Panc1 (cell line): ENCODE measurements around the gene DPH3. TPM values are rescaled to one million over a fixed set of nuclear protein-coding genes. Genes with fewer than 3 reads are reported as not detected.

Experiments
- ATAC-seq: fragments of 200-7000 bp; cut with Tn5 transposase; 2 replicates; pipeline ENCODE4 v1.9.1; 2020; ENCODE audit warnings: mild to moderate bottlenecking, moderate library complexity
- BruUV-seq: library from RNA; stranded (reverse); fragments of 400-500 nt; replicated peaks from 2 replicates; lab custom pipeline; 2021; lab: Mats Ljungman, UMichigan
- CTCF ChIA-PET: fragments of 300-600 bp; sonication (Branson Sonifier 250); formaldehyde crosslinking; loops from one replicate; lab custom pipeline; 2022; ENCODE audit warnings: antibody characterized with exemption; lab: Charles Lee
- POLR2A ChIA-PET: fragments of 300-600 bp; sonication (Branson Sonifier 250); formaldehyde crosslinking; loops from one replicate; lab custom pipeline; 2022; ENCODE audit warnings: antibody characterized with exemption; lab: Charles Lee
- DNase-seq: peaks from one replicate; pipeline ENCODE4 v3.0.0-alpha.2; 2010; ENCODE audit warnings: low read depth, low spot score
- H3K27ac ChIP-seq: 2 replicates; pipeline ENCODE4 v1.5.1; 2011; ENCODE audit warnings: mild to moderate bottlenecking, low read length, inconsistent platforms
- H3K27me3 ChIP-seq: fragments of 200-500 bp; sonication (Bioruptor generic); 2 replicates; pipeline ENCODE4 v1.6.0; 2014; ENCODE audit warnings: low read length, inconsistent platforms; ENCODE audit not compliant: control insufficient read depth, insufficient read depth
- H3K36me3 ChIP-seq: fragments of 200-500 bp; sonication (Bioruptor generic); 2 replicates; pipeline ENCODE4 v1.5.1; 2014; ENCODE audit warnings: inconsistent platforms, mild to moderate bottlenecking, low read length, moderate library complexity; ENCODE audit not compliant: control insufficient read depth, insufficient read depth
- H3K4me1 ChIP-seq: 2 replicates; pipeline ENCODE4 v1.5.1; 2011; ENCODE audit warnings: inconsistent platforms, mild to moderate bottlenecking, low read length, moderate library complexity; ENCODE audit not compliant: control insufficient read depth, insufficient read depth
- H3K4me3 ChIP-seq, 2 experiments: 2 replicates each; pipeline ENCODE4 v1.5.1; 2011 to 2012; ENCODE audit warnings: low read depth in 2 of 2, low read length in 2 of 2, mild to moderate bottlenecking in 2 of 2, inconsistent platforms in 1 of 2, moderate library complexity in 1 of 2
- H3K9me3 ChIP-seq: fragments of 200-500 bp; sonication (Bioruptor generic); 2 replicates; pipeline ENCODE4 v1.5.1; 2014; ENCODE audit warnings: low read depth, mild to moderate bottlenecking, inconsistent platforms, low read length, moderate library complexity; ENCODE audit not compliant: control insufficient read depth, insufficient read depth
- POLR2AphosphoS5 ChIP-seq: IDR thresholded peaks from 2 replicates; pipeline ENCODE4 v1.6.1; 2012; ENCODE audit warnings: mild to moderate bottlenecking, low read depth, low read length, moderate library complexity
- SIN3A ChIP-seq: IDR thresholded peaks from 2 replicates; pipeline ENCODE4 v1.6.1; 2012; ENCODE audit warnings: low read depth, mild to moderate bottlenecking, low read length, moderate library complexity, borderline replicate concordance; ENCODE audit not compliant: insufficient read depth
- TCF7L2 ChIP-seq: IDR thresholded peaks from 2 replicates; pipeline ENCODE4 v1.6.1; 2011; ENCODE audit warnings: mild to moderate bottlenecking, low read depth, low read length, inconsistent platforms
- in situ Hi-C: cut with HindIII; loops from 2 replicates; pipeline ENCODE4 v1.10.0; 2016; ENCODE audit warnings: low sequenced_read_pairs, low pct_unique_long_range_greater_than_20kb
- intact Hi-C: fragments of 100-400 bp; cut with micrococcal nuclease; formaldehyde crosslinking; loops from one replicate; pipeline ENCODE4 v1.10.0; 2022; ENCODE audit not compliant: unreplicated experiment
- total RNA-seq: library from RNA; stranded (reverse); gene quantifications from one replicate; pipeline ENCODE4 v1.2.1, GENCODE V29; 2021; ENCODE audit not compliant: unreplicated experiment
- TF ChIP-seq, protein P1 (sequence below): fragments of 450-650 bp; IDR thresholded peaks from 2 replicates; pipeline ENCODE4 v1.5.1; 2017; ENCODE audit warnings: mild to moderate bottlenecking
- TF ChIP-seq, protein P2 (sequence below), 2 experiments: IDR thresholded peaks; 2 replicates each; pipeline ENCODE4 v1.6.1; 2011 to 2012; ENCODE audit warnings: low read depth in 2 of 2, control low read depth in 1 of 2, low read length in 1 of 2, mild to moderate bottlenecking in 1 of 2, moderate library complexity in 1 of 2; ENCODE audit not compliant: insufficient read depth in 1 of 2

Gene DPH3
- total RNA-seq, 1 experiment from 2014 or later, result 16.5 TPM

DNA sequence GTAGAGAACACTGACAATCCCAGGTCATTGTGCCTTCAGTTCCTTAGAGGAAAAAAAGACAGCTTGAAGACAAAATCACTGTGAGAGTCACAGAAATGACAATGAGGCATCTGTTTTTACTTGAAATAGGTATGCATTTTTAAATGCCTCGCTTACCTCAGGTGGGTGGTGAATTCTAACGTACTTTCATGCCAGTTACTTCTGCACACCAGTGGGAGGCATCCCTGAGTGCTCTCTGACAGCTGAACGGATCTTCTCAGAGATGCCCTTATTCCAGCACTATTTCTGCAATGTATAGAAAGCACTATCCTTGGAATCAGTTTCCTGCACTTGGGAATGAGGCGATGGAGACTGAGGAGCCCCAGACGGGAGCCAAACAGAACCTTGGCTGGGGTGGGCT, 16.2 kb downstream of the DPH3 start:
- Histone ChIP-seq H3K9me3 (no peaks in the 10 kb centered on the region), H3K4me3 (no peak overlapping the region), H3K27ac (no peak overlapping the region), H3K36me3 (no peaks in the 10 kb centered on the region), H3K27me3 (no peaks in the 10 kb centered on the region), H3K4me1 (no peaks in the 10 kb centered on the region)
- ChIA-PET CTCF (interaction anchor here (0.6 to 0.8 kb wide), 3 partner anchors 274 to 499 kb away, joined by 5 to 7 read pairs (median 6); no protein-coding TSS in a partner anchor), POLR2A (interaction anchor here (0.6 kb wide), 2 partner anchors 95 to 376 kb away, joined by 7 read pairs; no protein-coding TSS in a partner anchor)
- no peak for ATAC-seq
- intact Hi-C loops (loop anchor here (5.0 to 10.0 kb wide), 2 partner anchors 64 to 181 kb away; no protein-coding TSS in a partner anchor), in situ Hi-C loops (no loop called here)
- BruUV-seq, result no TSS peak
- TF ChIP-seq, protein P1, sequence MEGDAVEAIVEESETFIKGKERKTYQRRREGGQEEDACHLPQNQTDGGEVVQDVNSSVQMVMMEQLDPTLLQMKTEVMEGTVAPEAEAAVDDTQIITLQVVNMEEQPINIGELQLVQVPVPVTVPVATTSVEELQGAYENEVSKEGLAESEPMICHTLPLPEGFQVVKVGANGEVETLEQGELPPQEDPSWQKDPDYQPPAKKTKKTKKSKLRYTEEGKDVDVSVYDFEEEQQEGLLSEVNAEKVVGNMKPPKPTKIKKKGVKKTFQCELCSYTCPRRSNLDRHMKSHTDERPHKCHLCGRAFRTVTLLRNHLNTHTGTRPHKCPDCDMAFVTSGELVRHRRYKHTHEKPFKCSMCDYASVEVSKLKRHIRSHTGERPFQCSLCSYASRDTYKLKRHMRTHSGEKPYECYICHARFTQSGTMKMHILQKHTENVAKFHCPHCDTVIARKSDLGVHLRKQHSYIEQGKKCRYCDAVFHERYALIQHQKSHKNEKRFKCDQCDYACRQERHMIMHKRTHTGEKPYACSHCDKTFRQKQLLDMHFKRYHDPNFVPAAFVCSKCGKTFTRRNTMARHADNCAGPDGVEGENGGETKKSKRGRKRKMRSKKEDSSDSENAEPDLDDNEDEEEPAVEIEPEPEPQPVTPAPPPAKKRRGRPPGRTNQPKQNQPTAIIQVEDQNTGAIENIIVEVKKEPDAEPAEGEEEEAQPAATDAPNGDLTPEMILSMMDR, result no peak
- TF ChIP-seq TCF7L2 (no peak), SIN3A (no peak), POLR2AphosphoS5 (no peak)
- TF ChIP-seq, protein P2, sequence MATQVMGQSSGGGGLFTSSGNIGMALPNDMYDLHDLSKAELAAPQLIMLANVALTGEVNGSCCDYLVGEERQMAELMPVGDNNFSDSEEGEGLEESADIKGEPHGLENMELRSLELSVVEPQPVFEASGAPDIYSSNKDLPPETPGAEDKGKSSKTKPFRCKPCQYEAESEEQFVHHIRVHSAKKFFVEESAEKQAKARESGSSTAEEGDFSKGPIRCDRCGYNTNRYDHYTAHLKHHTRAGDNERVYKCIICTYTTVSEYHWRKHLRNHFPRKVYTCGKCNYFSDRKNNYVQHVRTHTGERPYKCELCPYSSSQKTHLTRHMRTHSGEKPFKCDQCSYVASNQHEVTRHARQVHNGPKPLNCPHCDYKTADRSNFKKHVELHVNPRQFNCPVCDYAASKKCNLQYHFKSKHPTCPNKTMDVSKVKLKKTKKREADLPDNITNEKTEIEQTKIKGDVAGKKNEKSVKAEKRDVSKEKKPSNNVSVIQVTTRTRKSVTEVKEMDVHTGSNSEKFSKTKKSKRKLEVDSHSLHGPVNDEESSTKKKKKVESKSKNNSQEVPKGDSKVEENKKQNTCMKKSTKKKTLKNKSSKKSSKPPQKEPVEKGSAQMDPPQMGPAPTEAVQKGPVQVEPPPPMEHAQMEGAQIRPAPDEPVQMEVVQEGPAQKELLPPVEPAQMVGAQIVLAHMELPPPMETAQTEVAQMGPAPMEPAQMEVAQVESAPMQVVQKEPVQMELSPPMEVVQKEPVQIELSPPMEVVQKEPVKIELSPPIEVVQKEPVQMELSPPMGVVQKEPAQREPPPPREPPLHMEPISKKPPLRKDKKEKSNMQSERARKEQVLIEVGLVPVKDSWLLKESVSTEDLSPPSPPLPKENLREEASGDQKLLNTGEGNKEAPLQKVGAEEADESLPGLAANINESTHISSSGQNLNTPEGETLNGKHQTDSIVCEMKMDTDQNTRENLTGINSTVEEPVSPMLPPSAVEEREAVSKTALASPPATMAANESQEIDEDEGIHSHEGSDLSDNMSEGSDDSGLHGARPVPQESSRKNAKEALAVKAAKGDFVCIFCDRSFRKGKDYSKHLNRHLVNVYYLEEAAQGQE (IDR thresholded peaks at IDR 0.05; ENCODE audit: insufficient read depth in 1 of 2, low read depth in 2 of 2, low read length in 1 of 2), result no peak
- no peak for DNase-seq

DNA sequence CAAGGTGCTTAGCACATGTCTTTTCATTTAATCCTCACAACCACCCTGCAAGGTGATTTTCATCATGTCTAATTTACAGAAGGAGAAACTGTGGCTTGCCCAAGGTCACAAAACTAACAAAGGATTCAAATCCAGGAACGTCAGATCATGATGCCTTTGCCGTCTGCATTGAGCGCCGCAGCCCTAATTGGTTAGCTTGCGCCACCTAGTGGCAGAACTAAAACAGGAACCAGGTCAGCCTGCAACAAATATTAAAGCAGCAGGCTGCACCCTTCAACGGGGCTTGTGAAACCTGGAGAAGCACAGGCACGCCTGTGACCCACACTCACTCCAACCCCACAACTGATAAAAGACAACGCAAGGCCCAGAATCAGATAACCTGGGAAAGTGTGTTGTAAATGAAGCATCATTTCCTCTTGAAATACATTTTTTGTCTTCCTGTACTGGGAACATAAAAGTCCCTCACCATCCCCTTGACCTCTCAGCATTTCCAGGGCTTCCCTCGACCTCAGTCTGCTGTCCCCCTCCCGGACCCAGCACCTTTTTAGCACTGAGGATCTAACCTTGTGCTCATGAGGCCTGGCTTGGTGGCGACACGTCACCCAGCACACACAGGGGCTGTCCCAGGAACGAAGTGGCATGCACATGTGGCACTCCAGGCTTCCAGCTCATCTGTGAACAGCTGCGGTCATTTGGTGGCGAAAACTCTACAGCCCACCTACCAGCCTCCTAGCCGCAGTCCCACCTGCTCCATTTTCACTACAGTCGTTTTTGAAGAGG, 17.3 kb downstream of the DPH3 start:
- ChIA-PET CTCF (interaction anchor here (0.6 to 0.8 kb wide), 4 partner anchors 273 to 544 kb away, joined by 3 to 7 read pairs (median 6); no protein-coding TSS in a partner anchor), POLR2A (interaction anchor here (0.6 kb wide), 2 partner anchors 94 to 375 kb away, joined by 7 read pairs; no protein-coding TSS in a partner anchor)
- peak; percentile 92 for ATAC-seq
- Histone ChIP-seq H3K9me3 (no peaks in the 10 kb centered on the region), H3K27me3 (no peaks in the 10 kb centered on the region), H3K4me1 (no peaks in the 10 kb centered on the region), H3K27ac (no peak overlapping the region), H3K4me3 (no peak overlapping the region), H3K36me3 (no peaks in the 10 kb centered on the region)
- peak; percentile 61 for DNase-seq
- BruUV-seq, result no TSS peak
- TF ChIP-seq, protein P1, result peak; percentile 88
- TF ChIP-seq, protein P2 (IDR thresholded peaks at IDR 0.05; ENCODE audit: insufficient read depth in 1 of 2, low read depth in 2 of 2, low read length in 1 of 2), result no peak
- in situ Hi-C loops, result no loop called here
- intact Hi-C loops, result loop anchor here (1.0 to 10.0 kb wide), 3 partner anchors 63 to 199 kb away; no protein-coding TSS in a partner anchor
